ENCODE data around the gene PNMA8B.
A peak's percentile ranks its signal among the peaks of the same experiment; 100 is the strongest.

PNMA8B gene

GRCh38 chr19:46486358-46486757, 9.3 kb downstream of the PNMA8B start:
- no peak for DNase-seq

GRCh38 chr19:46484656-46485055, 11.0 kb downstream of the PNMA8B start:
- no peak for DNase-seq

- no peak for DNase-seq
Observed at GRCh38 chr19:46482631-46483030, 13.0 kb downstream of the PNMA8B start.

- DNase-seq: no peak
Observed at GRCh38 chr19:46481947-46482346, 13.7 kb downstream of the PNMA8B start.

- no peak for DNase-seq
Observed at GRCh38 chr19:46481223-46481848, 14.3 kb downstream of the PNMA8B start.

GRCh38 chr19:46480415-46480814, 15.3 kb downstream of the PNMA8B start:
- peak in 1 of 2 experiments; percentile 5 for DNase-seq

GRCh38 chr19:46478356-46478986, 17.2 kb downstream of the PNMA8B start:
- peak in 1 of 2 experiments; percentile 12 for DNase-seq

- no peak for DNase-seq
Observed at GRCh38 chr19:46475986-46476385, 19.7 kb downstream of the PNMA8B start.

- DNase-seq: no peak
Observed at GRCh38 chr19:46474211-46474610, 21.5 kb downstream of the PNMA8B start.

- DNase-seq: no peak
Observed at GRCh38 chr19:46472592-46472991, 23.1 kb downstream of the PNMA8B start.

- no peak for DNase-seq
Observed at GRCh38 chr19:46471811-46472543, 23.7 kb downstream of the PNMA8B start.

- DNase-seq: no peak
Observed at GRCh38 chr19:46471116-46471733, 24.4 kb downstream of the PNMA8B start, which contains the start of gene PNMA8A. Gene PNMA8A, minus strand, starts transcription at chr19:46471563. Its CDS starts 528 bp downstream, at chr19:46471035.

- DNase-seq: no peak
Observed at GRCh38 chr19:46470376-46470775, 25.3 kb downstream of the PNMA8B start.

- no peak for DNase-seq
Observed at GRCh38 chr19:46469541-46470185, 26.0 kb downstream of the PNMA8B start.

GRCh38 chr19:46466536-46467196, 29.0 kb downstream of the PNMA8B start:
- DNase-seq: no peak

GRCh38 chr19:46463516-46463915, 32.2 kb downstream of the PNMA8B start:
- DNase-seq: no peak

GRCh38 chr19:46461537-46461936, 34.1 kb downstream of the PNMA8B start:
- no peak for DNase-seq

GRCh38 chr19:46460981-46461380, 34.7 kb downstream of the PNMA8B start:
- no peak for DNase-seq

- no peak for DNase-seq
Observed at GRCh38 chr19:46460055-46460454, 35.6 kb downstream of the PNMA8B start.

- DNase-seq: no peak
Observed at GRCh38 chr19:46456930-46457329, 38.7 kb downstream of the PNMA8B start.

GRCh38 chr19:46454244-46454643, 41.4 kb downstream of the PNMA8B start:
- DNase-seq: no peak

GRCh38 chr19:46453661-46454060, 42.0 kb downstream of the PNMA8B start:
- DNase-seq: no peak
